Left cardiac atrium (tissue), 4 donors: ENCODE measurements around the gene MAGI1. TPM values are rescaled to one million over a fixed set of nuclear protein-coding genes. Genes with fewer than 3 reads are reported as not detected.

Source experiments
- ATAC-seq, 2 donors: fragments of 200-7000 bp; cut with Tn5 transposase; one replicate each; pipeline ENCODE4 v1.9.1; 2020; ENCODE audit warnings: mild to moderate bottlenecking in 2 of 2, moderate library complexity in 2 of 2
- DNase-seq: peaks from one replicate; pipeline ENCODE4 v3.0.0-alpha.2; 2020
- intact Hi-C, 2 donors: fragments of 100-400 bp; cut with DNase I; formaldehyde crosslinking; loops; one replicate each; pipeline versions ENCODE4 v1.14.1 to v1.15.1; 2022 to 2023
- total RNA-seq, 2 donors: library from RNA; stranded (reverse); fragmentation: NEBNext Ultra II Directional; extraction: Animal tissue kit (Norgen Biotek cat#: 25700); gene quantifications; one replicate each; pipeline ENCODE4 v1.2.1, GENCODE V29; 2021
- donor health status: DM: no; HTN: yes; CAD: no.
- donor health status: DM: no; HTN: yes; CAD: no; lungs with severe emphysema.
- donor health status: DM: yes; HTN: yes; CAD: no.
- donor health status: Dilated cardiomyopathy.

Gene MAGI1
- total RNA-seq, 2 donors from 2014 or later, result 27.7 to 30.0 TPM

DNA sequence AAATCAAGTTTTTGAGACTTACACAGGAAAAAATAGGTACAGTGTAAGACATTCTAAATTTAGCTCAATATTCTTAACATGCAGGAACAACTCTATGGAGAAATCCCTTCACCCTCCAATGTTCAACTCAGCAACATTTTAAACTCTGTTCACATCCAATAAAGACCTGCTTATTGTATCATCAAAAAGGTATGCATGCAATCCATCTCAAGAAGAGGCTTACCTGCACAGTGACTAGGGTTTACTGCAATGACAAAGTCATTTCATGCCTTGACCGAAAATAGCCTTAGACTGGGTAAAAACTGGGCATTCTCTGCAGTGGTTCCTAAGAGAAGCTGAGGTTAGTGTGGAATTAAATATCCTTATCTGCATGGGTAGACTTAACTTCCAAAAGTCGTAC is 80.5 kb downstream of the MAGI1 start:
- ATAC-seq, result no peak
- intact Hi-C loops, result no loop called here
- no peak for DNase-seq

- intact Hi-C loops, result no loop called here
- DNase-seq (no peak), ATAC-seq (peak in 1 of 2 donors; percentile 14)
These were observed 82.8 kb downstream of the MAGI1 start for GRCh38 chr3:65955792-65956477.

GRCh38 chr3:65953881-65954733 is 84.6 kb downstream of the MAGI1 start:
- DNase-seq (peak; percentile 49), ATAC-seq (peak; percentile 51 to 69)
- intact Hi-C loops, result no loop called here

GRCh38 chr3:65953301-65953812 is 85.4 kb downstream of the MAGI1 start:
- ATAC-seq, result peak; percentile 39 to 53
- intact Hi-C loops, result no loop called here
- DNase-seq, result no peak

GRCh38 chr3:65952842-65953241 is 85.9 kb downstream of the MAGI1 start:
- ATAC-seq (no peak), DNase-seq (no peak)
- intact Hi-C loops, result no loop called here

- no peak for DNase-seq
- intact Hi-C loops, result no loop called here
- ATAC-seq, result no peak
These were observed 86.7 kb downstream of the MAGI1 start for GRCh38 chr3:65951836-65952505.

DNA sequence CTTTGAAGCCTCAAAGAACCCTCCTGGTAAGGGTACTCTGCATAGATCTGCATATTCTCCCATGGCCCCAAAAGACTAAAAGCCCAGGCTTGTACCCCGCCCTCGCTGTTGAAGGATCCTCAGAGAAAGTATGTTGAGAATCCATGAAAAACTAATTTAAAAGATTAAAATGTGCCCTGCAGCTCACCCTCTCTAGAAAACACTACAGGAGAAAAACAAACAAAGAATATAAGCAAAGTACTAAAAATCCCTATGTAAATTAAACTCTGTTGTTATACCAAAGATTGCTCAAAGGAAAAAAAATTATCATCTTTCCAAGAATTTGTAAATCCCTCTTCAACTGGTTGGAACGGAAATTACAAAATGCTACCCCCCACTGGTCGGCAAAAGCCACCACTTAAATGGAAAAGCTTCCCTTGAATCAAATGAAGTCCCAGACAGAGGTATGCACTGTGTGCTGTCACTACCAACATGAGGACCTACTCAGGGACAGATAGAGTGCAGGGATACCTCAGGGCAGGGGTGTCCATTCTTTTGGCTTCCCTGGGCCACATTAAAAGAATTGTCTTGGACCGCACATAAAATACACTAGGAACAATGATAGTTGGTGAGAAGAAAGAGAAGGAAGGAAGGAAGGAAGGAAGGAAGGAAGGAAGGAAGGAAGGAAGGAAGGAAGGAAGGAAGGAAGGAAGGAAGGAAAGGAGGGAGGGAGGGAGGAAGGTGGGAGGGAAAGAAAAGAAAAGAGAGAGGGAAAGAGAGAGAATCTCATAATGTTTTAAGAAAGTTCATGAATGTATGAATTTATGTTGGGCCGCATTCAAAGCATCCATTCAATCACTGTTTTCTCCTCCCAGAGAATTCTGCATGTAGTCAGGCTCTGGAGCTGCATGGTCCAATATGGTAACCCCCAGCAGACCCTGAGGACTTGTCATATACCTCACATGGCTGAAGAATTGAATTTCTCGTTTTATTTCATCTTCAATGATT is 88.1 kb downstream of the MAGI1 start:
- no peak for ATAC-seq
- no peak for DNase-seq
- intact Hi-C loops, result no loop called here

DNA sequence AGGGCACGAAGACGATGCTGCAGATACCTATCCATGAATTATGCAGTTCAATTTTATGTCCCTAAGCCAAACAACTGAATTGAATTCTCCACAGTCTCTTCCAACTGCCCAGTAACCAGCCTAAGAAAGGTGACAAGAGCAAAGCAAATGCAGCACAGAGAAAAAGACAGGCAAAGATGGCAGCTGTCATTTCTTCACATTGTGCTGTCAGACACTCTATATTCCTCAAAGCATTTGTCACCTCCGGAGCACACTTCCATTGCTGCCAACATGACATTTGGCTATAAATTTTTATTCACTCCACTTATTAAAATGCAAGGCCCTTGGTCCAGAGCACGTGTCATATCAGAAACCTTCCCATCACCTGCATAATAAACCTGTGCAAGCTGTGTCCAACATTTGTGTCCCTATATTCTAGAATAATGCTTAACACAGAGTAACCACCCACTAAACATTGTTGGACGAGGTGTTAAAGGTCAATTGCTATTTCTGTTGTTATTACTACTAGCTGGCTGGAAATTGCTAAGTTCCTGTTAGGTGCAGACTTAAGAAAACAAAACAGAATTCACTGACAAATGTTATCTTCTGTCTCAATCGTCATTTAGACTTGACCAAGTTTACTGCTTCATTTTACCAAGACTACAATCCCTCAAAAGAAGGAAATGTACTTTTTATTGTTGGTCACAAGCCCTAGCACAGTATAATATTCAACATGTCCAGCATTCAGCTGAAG is 89.7 kb downstream of the MAGI1 start:
- peak; percentile 19 to 26 for ATAC-seq

GRCh38 chr3:65946438-65946837 is 92.3 kb downstream of the MAGI1 start:
- intact Hi-C loops, result no loop called here
- peak; percentile 48 for DNase-seq

More for the DNA sequence above, 89.7 kb downstream of the MAGI1 start:
- DNase-seq, result no peak
- intact Hi-C loops, result no loop called here

DNA sequence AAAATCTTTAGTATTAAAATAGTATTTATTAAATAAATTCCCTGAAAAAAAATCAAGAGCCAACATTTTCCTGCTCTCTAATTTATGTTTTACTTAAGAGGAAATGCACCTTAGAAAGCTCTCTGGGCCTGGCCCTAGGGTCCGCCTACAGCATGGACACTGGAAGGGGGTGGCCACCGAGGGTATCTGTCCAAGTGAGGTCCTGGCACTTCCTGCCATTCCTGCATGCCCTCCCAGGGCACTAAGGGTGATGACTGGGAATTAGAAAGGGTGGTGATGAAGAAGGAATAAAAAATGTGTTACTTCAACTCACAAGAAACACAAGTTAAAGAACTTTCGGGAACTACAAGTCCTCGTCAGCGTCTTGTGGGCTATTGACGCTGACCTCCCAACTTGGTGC is 92.8 kb downstream of the MAGI1 start:
- ATAC-seq, result no peak
- intact Hi-C loops, result no loop called here

More at GRCh38 chr3:65946438-65946837, 92.3 kb downstream of the MAGI1 start:
- ATAC-seq, result peak; percentile 49 to 83

GRCh38 chr3:65945480-65945879 is 93.2 kb downstream of the MAGI1 start:
- intact Hi-C loops, result no loop called here
- no peak for DNase-seq
- ATAC-seq, result no peak

More for the DNA sequence above, 92.8 kb downstream of the MAGI1 start:
- no peak for DNase-seq

GRCh38 chr3:65944252-65944651 is 94.5 kb downstream of the MAGI1 start:
- DNase-seq, result no peak
- intact Hi-C loops, result no loop called here
- no peak for ATAC-seq

GRCh38 chr3:65939801-65940246 is 98.9 kb downstream of the MAGI1 start:
- ATAC-seq (peak; percentile 27 to 57), DNase-seq (no peak)
- intact Hi-C loops, result no loop called here

DNA sequence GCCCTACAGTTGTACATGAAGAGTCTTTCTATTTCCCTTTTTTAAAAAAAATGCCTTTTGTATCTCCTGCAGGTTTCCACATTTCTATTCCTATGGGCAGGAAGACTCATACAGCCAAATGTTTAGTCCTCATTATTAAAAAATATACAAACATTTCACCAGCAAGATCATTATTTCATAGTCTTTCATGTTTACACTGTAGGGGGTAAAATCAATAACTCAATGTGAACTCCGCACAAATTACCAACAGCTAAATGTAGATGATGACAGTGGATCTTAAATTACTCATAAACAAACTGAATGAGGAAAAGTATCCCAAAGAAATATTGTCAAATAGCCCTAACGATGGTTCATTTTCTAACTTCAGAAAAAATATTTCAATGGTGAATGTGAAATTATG is 99.5 kb downstream of the MAGI1 start:
- no peak for DNase-seq
- no peak for ATAC-seq
- intact Hi-C loops, result no loop called here

GRCh38 chr3:65938676-65939075 is 100.0 kb downstream of the MAGI1 start:
- intact Hi-C loops, result no loop called here

GRCh38 chr3:65938147-65938546 is 100.6 kb downstream of the MAGI1 start:
- intact Hi-C loops, result no loop called here
- ATAC-seq (no peak), DNase-seq (no peak)

More at GRCh38 chr3:65938676-65939075, 100.0 kb downstream of the MAGI1 start:
- no peak for DNase-seq
- no peak for ATAC-seq

- DNase-seq, result peak; percentile 25
- intact Hi-C loops, result no loop called here
- peak; percentile 39 to 48 for ATAC-seq
These were observed 101.6 kb downstream of the MAGI1 start for GRCh38 chr3:65936908-65937638.
